Smooth muscle cell (in vitro differentiated cells): ENCODE data around the gene ARID4B. TPM values are rescaled to one million over a fixed set of nuclear protein-coding genes. Genes with fewer than 3 reads are reported as not detected.

ENCODE experiments used
- DNase-seq: peaks from one replicate; lab custom pipeline; 2025; ENCODE audit not compliant: unreplicated experiment; lab: John Stamatoyannopoulos, UW
- H2AFZ ChIP-seq: fragments of 200-600 bp; sonication (generic); 2 replicates; pipeline ENCODE4 v1.6.0; 2016; ENCODE audit warnings: antibody characterized with exemption, low read depth, mild to moderate bottlenecking
- H3F3A ChIP-seq: fragments of 200-600 bp; sonication (generic); 2 replicates; pipeline ENCODE4 v1.6.0; 2017; ENCODE audit warnings: antibody characterized with exemption, low read depth
- H3K27ac ChIP-seq: fragments of 200-600 bp; sonication (generic); 2 replicates; pipeline ENCODE4 v1.5.1; 2016; ENCODE audit warnings: low read depth, mild to moderate bottlenecking
- H3K27me3 ChIP-seq: fragments of 200-600 bp; sonication (generic); 2 replicates; pipeline ENCODE4 v1.6.1; 2016; ENCODE audit warnings: low read depth, mild to moderate bottlenecking
- H3K36me3 ChIP-seq: fragments of 200-600 bp; sonication (generic); 2 replicates; pipeline ENCODE4 v1.5.1; 2016; ENCODE audit warnings: low read depth
- H3K4me1 ChIP-seq: fragments of 200-600 bp; sonication (generic); 2 replicates; pipeline ENCODE4 v1.5.1; 2016; ENCODE audit warnings: low read depth
- H3K4me2 ChIP-seq: fragments of 200-600 bp; sonication (generic); 2 replicates; pipeline ENCODE4 v1.6.0; 2016; ENCODE audit warnings: mild to moderate bottlenecking
- H3K4me3 ChIP-seq: fragments of 200-600 bp; sonication (generic); 2 replicates; pipeline ENCODE4 v1.5.1; 2016; ENCODE audit warnings: mild to moderate bottlenecking
- H3K79me2 ChIP-seq: fragments of 200-600 bp; sonication (generic); 2 replicates; pipeline ENCODE4 v1.6.0; 2016; ENCODE audit warnings: low read depth, mild to moderate bottlenecking
- H3K9ac ChIP-seq: fragments of 200-600 bp; sonication (generic); 2 replicates; pipeline ENCODE4 v1.6.0; 2016; ENCODE audit warnings: low read depth
- H3K9me3 ChIP-seq: fragments of 200-600 bp; sonication (generic); replicated peaks from 2 replicates; pipeline ENCODE4 v1.5.1; 2016; ENCODE audit warnings: low read depth
- H4K20me1 ChIP-seq: fragments of 200-600 bp; sonication (generic); 2 replicates; pipeline ENCODE4 v1.6.0; 2016; ENCODE audit warnings: low read depth
- CTCF ChIP-seq: fragments of 200-600 bp; sonication (generic); IDR thresholded peaks from 2 replicates; pipeline ENCODE4 v1.5.1; 2017; ENCODE audit warnings: borderline replicate concordance, mild to moderate bottlenecking, antibody characterized with exemption; ENCODE audit not compliant: insufficient read depth, poor library complexity, severe bottlenecking
- WGBS: methylation state at CpG from one replicate; pipeline ENCODE4 v1.1.7; 2016; ENCODE audit warnings: low lambda C conversion rate; 5-methylcytosine and 5-hydroxymethylcytosine counted together
- polyA plus RNA-seq: library from polyadenylated mRNA; unstranded; fragments of >200 nt; fragmentation: Nextera tagmentation; extraction: Ambion mirVana; gene quantifications from 2 replicates; pipeline ENCODE4 v1.2.1, GENCODE V29; 2016
- total RNA-seq: library from RNA; depleted of rRNA; stranded (reverse); fragments of >200 nt; gene quantifications from 2 replicates; pipeline ENCODE4 v1.2.3, GENCODE V29; 2014

ARID4B gene
- total and polyA plus RNA-seq, 2 experiments from 2014 or later: 29.0 to 33.2 TPM

DNA sequence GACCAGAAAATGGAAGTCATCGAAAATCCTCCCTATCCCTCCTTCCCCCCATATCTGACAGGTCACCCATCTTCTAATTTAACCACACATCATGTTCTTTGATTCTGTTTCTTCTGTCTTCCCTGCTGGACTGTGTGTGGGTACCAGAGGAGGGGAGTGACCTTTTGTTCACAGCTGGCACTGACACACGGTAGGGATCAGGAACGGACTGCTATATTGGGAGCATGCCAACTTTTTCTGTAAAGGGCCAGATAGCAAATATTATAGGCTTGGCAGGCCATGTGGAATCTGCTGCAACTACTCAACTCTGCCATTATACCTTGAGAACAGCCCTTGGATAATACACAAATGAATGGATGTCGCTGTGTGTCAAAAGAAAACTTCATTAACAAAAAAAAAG, 191.9 kb downstream of the ARID4B start:
- Histone ChIP-seq H3K27ac (no peak overlapping the region), H3K27me3 (no peaks in the 10 kb centered on the region), H3K9me3 (no peaks in the 10 kb centered on the region), H3K9ac (no peak overlapping the region), H3F3A (no peaks in the 10 kb centered on the region), H3K79me2 (no peaks in the 10 kb centered on the region), H4K20me1 (no peaks in the 10 kb centered on the region), H3K36me3 (peaks cover 27% of the 10 kb centered on the region), H3K4me3 (no peak overlapping the region), H3K4me1 (no peaks in the 10 kb centered on the region), H2AFZ (no peak overlapping the region), H3K4me2 (no peak overlapping the region)
- no peak for TF ChIP-seq CTCF
- WGBS: 93% methylated on average over 4 of the region's 4 CpGs
- no peak for DNase-seq

GRCh38 chr1:235134171-235134570, 193.8 kb downstream of the ARID4B start:
- no peak overlapping the region for H2AFZ ChIP-seq
- peaks cover 27% of the 10 kb centered on the region for H3K36me3 ChIP-seq
- no peak for TF ChIP-seq CTCF
- H3K4me1 ChIP-seq: no peaks in the 10 kb centered on the region
- no peak overlapping the region for H3K4me3 ChIP-seq
- no peaks in the 10 kb centered on the region for H3K27me3 ChIP-seq
- H4K20me1 ChIP-seq: no peaks in the 10 kb centered on the region
- no peaks in the 10 kb centered on the region for H3K79me2 ChIP-seq
- H3K9ac ChIP-seq: no peak overlapping the region
- no peak for DNase-seq
- no peak overlapping the region for H3K27ac ChIP-seq
- H3K4me2 ChIP-seq: no peak overlapping the region
- H3K9me3 ChIP-seq: no peaks in the 10 kb centered on the region
- peaks cover 3% of the 10 kb centered on the region for H3F3A ChIP-seq
- WGBS: 98% methylated on average over 12 of the region's 12 CpGs

DNA sequence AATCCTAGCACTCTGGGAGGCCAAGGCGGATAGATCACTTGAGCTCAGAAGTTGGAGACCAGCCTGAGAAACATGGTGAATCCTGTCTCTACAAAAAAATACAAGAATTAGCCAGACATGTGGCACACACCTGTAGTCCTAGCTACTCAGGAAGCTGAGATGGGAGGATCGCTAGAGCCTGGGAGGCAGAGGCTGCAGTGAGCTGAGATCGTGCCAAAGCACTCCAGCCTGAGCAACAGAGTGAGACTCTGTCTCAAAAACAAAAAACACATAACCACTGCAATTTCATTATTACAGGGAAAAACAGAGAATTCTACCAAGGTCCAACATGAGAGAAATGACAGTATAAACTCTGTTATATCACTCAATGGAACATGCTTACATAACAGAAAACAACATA, 194.9 kb downstream of the ARID4B start:
- Histone ChIP-seq H3F3A (peaks cover 3% of the 10 kb centered on the region), H3K36me3 (peaks cover 27% of the 10 kb centered on the region), H4K20me1 (peaks cover 3% of the 10 kb centered on the region), H3K79me2 (peaks cover 5% of the 10 kb centered on the region), H3K27me3 (no peaks in the 10 kb centered on the region), H3K9me3 (no peaks in the 10 kb centered on the region), H3K4me2 (no peak overlapping the region), H3K27ac (no peak overlapping the region), H2AFZ (no peak overlapping the region), H3K4me1 (no peaks in the 10 kb centered on the region), H3K9ac (no peak overlapping the region), H3K4me3 (no peak overlapping the region)
- no peak for TF ChIP-seq CTCF
- 98% methylated on average over 3 of the region's 3 CpGs for WGBS
- DNase-seq: no peak

GRCh38 chr1:235131961-235132360, 196.0 kb downstream of the ARID4B start:
- no peaks in the 10 kb centered on the region for H3K9me3 ChIP-seq
- H3K4me2 ChIP-seq: no peak overlapping the region
- peaks cover 17% of the 10 kb centered on the region for H3K79me2 ChIP-seq
- no peak overlapping the region for H3K27ac ChIP-seq
- H3K27me3 ChIP-seq: no peaks in the 10 kb centered on the region
- DNase-seq: no peak
- H3K9ac ChIP-seq: no peak overlapping the region
- no peak overlapping the region for H3K4me3 ChIP-seq
- peaks cover 3% of the 10 kb centered on the region for H3K4me1 ChIP-seq
- TF ChIP-seq CTCF: no peak
- peaks cover 25% of the 10 kb centered on the region for H3K36me3 ChIP-seq
- peaks cover 14% of the 10 kb centered on the region for H4K20me1 ChIP-seq
- WGBS: 97% methylated on average over 6 of the region's 6 CpGs
- no peak overlapping the region for H2AFZ ChIP-seq
- H3F3A ChIP-seq: peaks cover 3% of the 10 kb centered on the region
